GM10266 (cell line): ENCODE data around the gene TMEM50A.
"Not testable (repeated sequence)": the region's sequence is repeated elsewhere in the genome, so short reads cannot be mapped to it uniquely, and the experiment has no call there.

ENCODE experiments used
- DNase-seq: peaks from one replicate; pipeline ENCODE4 v3.0.0; 2012; ENCODE audit errors: extremely low spot score
- CTCF ChIP-seq: IDR thresholded peaks from 2 replicates; pipeline ENCODE4 v1.5.1; 2012; ENCODE audit warnings: mild to moderate bottlenecking, low read depth; ENCODE audit not compliant: control insufficient read depth, insufficient read depth; ENCODE audit errors: missing control alignments

The TMEM50A gene

DNA sequence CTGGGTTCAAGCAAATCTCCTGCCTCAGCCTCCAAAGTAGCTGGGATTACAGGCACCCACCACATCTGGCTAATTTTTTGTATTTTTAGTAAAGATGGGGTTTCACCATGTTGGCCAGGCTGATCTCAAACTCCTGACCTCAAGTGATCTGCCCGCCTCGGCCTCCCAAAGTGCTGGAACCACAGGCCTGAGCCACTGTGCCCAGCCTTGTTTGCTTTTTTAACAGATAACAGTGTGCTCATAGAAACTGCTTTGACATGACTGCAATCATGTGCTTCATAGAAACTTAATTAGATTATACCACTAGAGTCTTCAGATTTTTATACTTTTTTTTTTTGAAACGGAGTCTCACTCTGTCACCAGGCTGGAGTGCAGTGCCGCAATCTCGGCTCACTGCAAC, 8.8 kb upstream of the TMEM50A start:
- DNase-seq, result not testable (repeated sequence)

DNA sequence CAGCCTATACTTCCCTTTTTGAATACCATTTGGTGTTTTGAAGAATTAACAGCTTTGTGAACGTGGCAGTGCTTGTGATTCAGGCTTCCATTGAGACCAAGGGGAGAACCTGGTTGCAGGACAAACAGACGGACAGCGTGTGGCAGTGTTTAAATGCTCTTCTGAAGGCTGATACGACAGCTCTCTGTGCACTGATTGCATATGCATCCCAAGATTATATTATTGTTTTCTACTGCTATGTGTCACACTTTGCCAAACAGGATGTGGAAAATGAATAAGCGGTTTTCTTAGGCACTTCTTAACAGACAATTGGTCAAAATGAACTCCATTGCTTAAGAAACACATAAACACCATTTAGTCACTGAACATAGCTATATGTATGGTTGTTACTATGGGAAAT, 8.2 kb upstream of the TMEM50A start:
- not testable (repeated sequence) for DNase-seq

GRCh38 chr1:25336922-25337354, 1.2 kb upstream of the TMEM50A start:
- not testable (repeated sequence) for DNase-seq
- peak; percentile 38 for TF ChIP-seq CTCF

- not testable (repeated sequence) for DNase-seq
Observed at GRCh38 chr1:25337483-25338187, 499 bp upstream of the TMEM50A start.

DNA sequence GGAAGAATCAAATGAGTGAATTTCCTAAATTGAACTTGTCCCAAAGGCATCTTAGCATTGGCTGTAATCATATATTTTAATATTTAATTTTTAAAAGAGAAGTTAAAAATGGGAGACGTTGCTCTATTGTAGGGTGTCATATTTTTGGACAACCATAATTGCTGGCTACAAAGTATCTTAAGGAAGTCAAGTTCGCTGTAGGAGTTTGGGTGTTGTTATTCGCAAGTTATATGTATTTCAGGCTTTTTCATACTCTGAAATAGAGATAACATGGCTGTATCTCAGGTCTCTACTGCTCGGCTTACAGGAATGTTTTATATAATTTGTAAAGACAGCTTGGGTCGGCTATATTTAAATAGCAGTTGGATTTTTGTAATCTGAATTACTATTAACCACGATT, 852 bp downstream of the TMEM50A start:
- no peak for TF ChIP-seq CTCF
- DNase-seq, result no peak

DNA sequence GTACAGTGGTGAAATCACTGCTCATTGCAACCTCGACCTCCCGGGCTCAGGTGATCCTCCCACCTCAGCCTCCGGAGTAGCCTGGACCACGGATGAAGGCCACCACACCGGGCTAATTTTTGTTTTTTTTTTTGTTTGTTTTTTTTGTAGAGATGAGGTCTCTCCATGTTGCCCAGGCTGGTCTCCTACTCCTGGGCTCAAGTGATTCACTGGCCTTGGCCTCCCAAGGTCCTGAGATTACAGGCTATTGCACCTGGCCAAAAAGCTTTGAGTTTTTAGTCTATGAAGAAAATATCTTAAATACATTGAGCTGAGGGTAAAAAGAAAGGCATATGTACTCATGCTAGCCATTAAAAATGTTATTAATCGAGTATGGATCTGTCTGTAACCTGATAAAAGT, 3.6 kb downstream of the TMEM50A start:
- no peak for TF ChIP-seq CTCF
- DNase-seq, result no peak

GRCh38 chr1:25342846-25343245, 4.7 kb downstream of the TMEM50A start:
- no peak for TF ChIP-seq CTCF
- no peak for DNase-seq

DNA sequence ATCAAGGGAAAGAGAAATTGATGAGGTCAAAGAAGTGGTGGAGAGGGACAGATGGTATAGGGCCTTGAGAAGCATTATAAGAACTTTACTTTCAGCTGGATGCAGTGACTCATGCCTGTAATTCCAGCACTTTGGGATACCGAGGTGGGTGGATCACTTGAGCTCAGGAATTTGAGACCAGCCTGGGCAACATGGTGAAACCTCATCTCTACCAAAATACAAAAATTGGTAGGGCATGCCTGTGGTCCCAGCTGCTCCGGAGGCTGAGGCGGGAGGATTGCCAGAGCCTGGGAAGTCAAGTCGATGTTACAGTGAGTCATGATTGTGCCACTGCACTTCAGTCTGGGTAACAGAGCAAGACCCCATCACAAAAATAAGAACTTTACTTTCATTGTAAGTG, 5.7 kb downstream of the TMEM50A start:
- no peak for DNase-seq
- TF ChIP-seq CTCF, result no peak

- no peak for DNase-seq
- no peak for TF ChIP-seq CTCF
Observed at GRCh38 chr1:25347556-25347955, 9.4 kb downstream of the TMEM50A start.
